HG02763 (cell line): ENCODE results near the gene NEDD4L.

Experiments
- ATAC-seq: cut with Tn5 transposase; IDR thresholded peaks from one replicate; pipeline ENCODE4 v1.9.1; 2021; ENCODE audit warnings: mild to moderate bottlenecking, moderate library complexity; ENCODE audit not compliant: unreplicated experiment

NEDD4L gene

GRCh38 chr18:58405107-58405898 lies 361.3 kb downstream of the NEDD4L start:
- no peak for ATAC-seq

- ATAC-seq: no peak
These were observed 363.2 kb downstream of the NEDD4L start for GRCh38 chr18:58407263-58407648.

GRCh38 chr18:58407649-58408407 lies 363.8 kb downstream of the NEDD4L start:
- no peak for ATAC-seq

GRCh38 chr18:58408665-58409064 lies 364.6 kb downstream of the NEDD4L start:
- ATAC-seq: no peak

DNA sequence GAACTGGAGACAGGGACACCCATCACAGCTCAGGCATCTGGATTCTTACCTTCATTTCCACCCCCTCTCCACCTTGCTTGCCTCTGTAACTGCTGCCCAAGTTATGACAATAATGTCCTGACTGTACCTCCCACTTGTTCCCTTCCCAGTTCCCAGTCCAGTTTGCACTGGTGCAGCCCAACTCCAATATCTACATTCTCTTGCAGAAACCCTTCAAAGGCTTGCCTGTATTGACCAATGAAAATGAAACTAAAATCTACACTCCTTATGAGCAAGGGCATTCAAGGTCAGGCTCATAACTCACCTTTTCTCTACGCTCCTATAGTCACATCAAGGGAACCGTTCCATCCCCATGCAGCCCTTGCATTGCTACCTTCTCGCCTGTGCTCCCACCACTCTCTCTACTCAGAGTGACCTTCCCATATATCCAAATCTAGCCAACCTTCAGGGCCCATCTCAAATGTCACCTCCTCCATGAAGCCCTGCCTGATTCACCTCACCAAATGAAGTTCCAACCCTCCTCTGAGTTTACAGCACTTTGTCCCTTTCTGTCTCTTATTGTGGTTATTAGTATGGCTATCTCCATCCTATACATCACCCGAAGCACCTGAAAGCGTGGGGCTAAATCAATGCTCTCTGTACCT lies 365.9 kb downstream of the NEDD4L start:
- ATAC-seq: no peak

GRCh38 chr18:58411323-58411722 lies 367.3 kb downstream of the NEDD4L start:
- ATAC-seq: no peak

- no peak for ATAC-seq
These were observed 369.0 kb downstream of the NEDD4L start for GRCh38 chr18:58412844-58413666.

- ATAC-seq: no peak
These were observed 369.9 kb downstream of the NEDD4L start for GRCh38 chr18:58413667-58414628.

- no peak for ATAC-seq
These were observed 372.1 kb downstream of the NEDD4L start for GRCh38 chr18:58416014-58416703.

GRCh38 chr18:58416704-58417683 lies 373.0 kb downstream of the NEDD4L start:
- ATAC-seq: no peak

- no peak for ATAC-seq
These were observed 373.7 kb downstream of the NEDD4L start for GRCh38 chr18:58417752-58418151.

- no peak for ATAC-seq
These were observed 374.3 kb downstream of the NEDD4L start for GRCh38 chr18:58418361-58418760.

GRCh38 chr18:58419587-58420199 lies 375.7 kb downstream of the NEDD4L start:
- no peak for ATAC-seq

- ATAC-seq: no peak
These were observed 382.6 kb downstream of the NEDD4L start for GRCh38 chr18:58426611-58427010.

DNA sequence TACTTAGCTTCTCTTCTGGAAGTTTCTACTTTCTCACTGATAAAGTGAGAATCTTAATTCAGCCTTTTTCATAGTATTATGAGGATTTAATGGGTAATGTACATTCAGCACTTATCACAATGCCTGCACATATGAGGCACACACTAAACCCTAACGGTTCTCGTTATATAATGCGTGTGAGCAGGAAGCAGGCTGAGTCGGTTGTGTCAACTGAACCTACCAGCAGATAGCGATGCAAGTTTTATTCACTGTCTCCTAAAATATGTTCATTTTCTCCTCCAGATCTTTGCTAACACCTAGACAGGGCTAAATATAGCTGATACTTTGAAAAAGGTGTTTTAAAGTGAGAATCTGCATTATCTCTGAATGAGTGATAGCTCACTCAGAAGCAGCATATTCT lies 383.3 kb downstream of the NEDD4L start:
- ATAC-seq: no peak

- ATAC-seq: no peak
These were observed 385.4 kb downstream of the NEDD4L start for GRCh38 chr18:58429442-58429841.

DNA sequence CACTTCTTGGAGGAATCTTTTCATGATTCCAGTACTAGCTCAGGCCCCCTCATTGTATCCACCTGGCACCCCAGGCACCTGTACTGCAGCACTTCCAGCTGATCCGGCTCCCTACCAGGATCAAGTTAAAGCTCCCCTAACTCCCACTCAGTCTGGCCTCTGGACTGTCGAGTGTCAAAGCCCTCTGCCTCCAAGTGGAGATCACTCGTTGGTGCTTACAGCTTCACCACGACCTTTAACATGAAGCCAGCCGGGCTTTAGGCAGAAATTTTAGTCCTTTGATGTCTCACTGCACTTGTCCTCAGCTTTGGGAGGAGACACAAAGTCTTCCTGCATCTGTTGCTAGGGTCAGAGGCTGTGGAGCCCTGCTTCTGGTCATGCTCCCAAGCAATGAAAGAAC lies 387.2 kb downstream of the NEDD4L start:
- no peak for ATAC-seq
